Memory B cell (primary cell): ENCODE measurements around the gene CHIC1.
"Not testable (repeated sequence)": the region's sequence is repeated elsewhere in the genome, so short reads cannot be mapped to it uniquely, and the experiment has no call there.

Experiments
- ATAC-seq: fragments of 150-1000 bp; cut with Tn5 transposase; 2 replicates; pipeline ENCODE4 v1.10.0; 2021; ENCODE audit warnings: low read depth, mild to moderate bottlenecking, moderate library complexity
- DNase-seq, 2 donors: peaks; one replicate each; pipeline ENCODE4 v3.0.0; 2022; ENCODE audit warnings: low spot score in 2 of 2
- H3K27ac Mint-ChIP-seq: one replicate; pipeline ENCODE4 v1.8.0; 2022; ENCODE audit warnings: mild to moderate bottlenecking, moderate library complexity, mixed read lengths
- H3K27me3 Mint-ChIP-seq: one replicate; pipeline ENCODE4 v1.8.0; 2022; ENCODE audit warnings: mixed read lengths
- H3K36me3 Mint-ChIP-seq: one replicate; pipeline ENCODE4 v1.8.0; 2022; ENCODE audit warnings: mild to moderate bottlenecking, mixed read lengths
- H3K4me1 Mint-ChIP-seq: one replicate; pipeline ENCODE4 v1.8.0; 2022; ENCODE audit warnings: mixed read lengths
- H3K4me3 Mint-ChIP-seq: one replicate; pipeline ENCODE4 v1.8.0; 2022; ENCODE audit warnings: mild to moderate bottlenecking, moderate library complexity, mixed read lengths
- H3K9me3 Mint-ChIP-seq: one replicate; pipeline ENCODE4 v1.8.0; 2022; ENCODE audit warnings: mixed read lengths

The CHIC1 gene

GRCh38 chrX:73647212-73647611, 84.2 kb downstream of the CHIC1 start:
- H3K4me3 Mint-ChIP-seq, result no peak overlapping the region
- H3K27ac Mint-ChIP-seq, result no peak overlapping the region
- H3K36me3 Mint-ChIP-seq, result peaks cover 14% of the 10 kb centered on the region
- H3K9me3 Mint-ChIP-seq, result no peaks in the 10 kb centered on the region
- DNase-seq, result no peak
- no peaks in the 10 kb centered on the region for H3K4me1 Mint-ChIP-seq
- no peak for ATAC-seq
- H3K27me3 Mint-ChIP-seq, result no peaks in the 10 kb centered on the region

GRCh38 chrX:73647632-73648322, 84.8 kb downstream of the CHIC1 start:
- no peaks in the 10 kb centered on the region for H3K27me3 Mint-ChIP-seq
- H3K9me3 Mint-ChIP-seq, result no peaks in the 10 kb centered on the region
- peaks cover 14% of the 10 kb centered on the region for H3K36me3 Mint-ChIP-seq
- DNase-seq (no peak), ATAC-seq (no peak)
- H3K27ac Mint-ChIP-seq, result no peak overlapping the region
- H3K4me3 Mint-ChIP-seq, result no peak overlapping the region
- no peaks in the 10 kb centered on the region for H3K4me1 Mint-ChIP-seq

GRCh38 chrX:73661322-73661721, 98.3 kb downstream of the CHIC1 start:
- not testable (repeated sequence) for ATAC-seq, DNase-seq

GRCh38 chrX:73668779-73669178, 105.8 kb downstream of the CHIC1 start:
- no peak overlapping the region for H3K4me3 Mint-ChIP-seq
- H3K4me1 Mint-ChIP-seq, result peaks cover 4% of the 10 kb centered on the region
- DNase-seq (no peak), ATAC-seq (no peak)
- peaks cover 30% of the 10 kb centered on the region for H3K36me3 Mint-ChIP-seq
- H3K27me3 Mint-ChIP-seq, result no peaks in the 10 kb centered on the region
- H3K27ac Mint-ChIP-seq, result no peak overlapping the region
- peaks cover 15% of the 10 kb centered on the region for H3K9me3 Mint-ChIP-seq

More at GRCh38 chrX:73661322-73661721, 98.3 kb downstream of the CHIC1 start:
- H3K4me3 Mint-ChIP-seq, H3K27ac Mint-ChIP-seq, H3K4me1 Mint-ChIP-seq, H3K27me3 Mint-ChIP-seq, H3K9me3 Mint-ChIP-seq: not testable (repeated sequence)
- H3K36me3 Mint-ChIP-seq, result peaks cover 34% of the 10 kb centered on the region

GRCh38 chrX:73681408-73681807, 118.4 kb downstream of the CHIC1 start:
- Mint-ChIP-seq H3K36me3 (peaks cover 18% of the 10 kb centered on the region), H3K9me3 (no peaks in the 10 kb centered on the region), H3K4me1 (no peaks in the 10 kb centered on the region), H3K27ac (no peak overlapping the region), H3K27me3 (no peaks in the 10 kb centered on the region), H3K4me3 (no peak overlapping the region)
- no peak for DNase-seq
- ATAC-seq, result no peak

GRCh38 chrX:73683236-73683859, 120.4 kb downstream of the CHIC1 start:
- H3K36me3 Mint-ChIP-seq, result peaks cover 29% of the 10 kb centered on the region
- ATAC-seq (no peak), DNase-seq (no peak)
- H3K9me3 Mint-ChIP-seq, result peaks cover 2% of the 10 kb centered on the region
- H3K4me1 Mint-ChIP-seq, result no peaks in the 10 kb centered on the region
- no peak overlapping the region for H3K27ac Mint-ChIP-seq
- no peaks in the 10 kb centered on the region for H3K27me3 Mint-ChIP-seq
- no peak overlapping the region for H3K4me3 Mint-ChIP-seq

- not testable (repeated sequence) for H3K4me1 Mint-ChIP-seq, H3K9me3 Mint-ChIP-seq, H3K36me3 Mint-ChIP-seq, ATAC-seq, H3K4me3 Mint-ChIP-seq, H3K27me3 Mint-ChIP-seq, H3K27ac Mint-ChIP-seq, DNase-seq
Measured at GRCh38 chrX:73707014-73707413, 144.0 kb downstream of the CHIC1 start.

- Mint-ChIP-seq H3K27me3 (no peaks in the 10 kb centered on the region), H3K9me3 (peaks cover 1% of the 10 kb centered on the region), H3K4me3 (no peak overlapping the region), H3K27ac (no peak overlapping the region), H3K36me3 (no peaks in the 10 kb centered on the region), H3K4me1 (no peaks in the 10 kb centered on the region)
- no peak for ATAC-seq
- DNase-seq, result no peak
Measured at GRCh38 chrX:73728602-73729001, 165.6 kb downstream of the CHIC1 start.
